ENCODE results near the gene HNF4A.
A peak's percentile ranks its signal among the peaks of the same experiment; 100 is the strongest.

The HNF4A gene

DNA sequence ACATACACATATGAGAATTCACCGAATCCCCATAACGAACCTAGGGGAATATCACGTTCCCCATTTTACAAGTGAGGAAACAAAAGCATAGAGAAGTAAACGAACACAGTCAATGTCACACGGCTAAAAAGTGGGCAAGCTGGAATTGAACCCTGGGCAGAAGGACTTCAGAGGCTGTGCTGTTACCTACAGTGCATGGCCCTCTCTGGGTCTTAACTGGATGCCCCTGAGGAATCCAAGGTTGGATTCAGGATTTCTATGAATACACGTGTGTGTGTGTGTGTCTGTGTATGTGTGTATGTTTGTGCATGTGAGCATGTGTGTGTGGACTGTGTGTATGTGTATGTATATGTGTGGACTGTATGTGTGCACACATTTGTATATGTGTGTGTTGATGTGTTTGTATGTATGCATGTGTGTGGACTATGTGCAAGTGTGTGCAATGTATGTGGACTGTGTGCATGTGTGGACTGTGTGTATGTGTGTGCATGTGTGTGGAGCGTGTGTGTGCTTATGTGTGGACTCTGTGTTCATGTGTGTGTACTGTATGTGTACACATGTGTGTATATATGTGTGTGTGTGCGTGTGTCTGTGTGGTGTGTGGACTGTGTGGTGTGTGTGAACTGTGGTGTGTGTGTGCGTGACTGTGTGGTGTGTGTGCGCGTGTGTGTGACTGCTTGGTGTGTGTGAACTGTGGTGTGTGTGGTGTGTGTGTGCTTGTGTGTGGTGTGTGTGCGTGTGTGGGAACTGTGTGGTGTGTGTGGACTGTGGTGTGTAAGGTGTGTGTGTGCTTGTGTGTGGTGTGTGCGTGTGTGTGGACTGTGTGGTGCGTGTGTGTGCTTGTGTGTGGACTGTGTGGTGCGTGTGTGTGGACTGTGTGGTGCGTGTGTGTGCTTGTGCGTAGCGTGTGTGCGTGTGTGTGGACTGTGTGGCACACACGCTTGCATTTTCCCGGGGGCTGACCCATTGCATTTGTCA lies 49.0 kb downstream of the HNF4A start:
- TF ChIP-seq, protein P1, sequence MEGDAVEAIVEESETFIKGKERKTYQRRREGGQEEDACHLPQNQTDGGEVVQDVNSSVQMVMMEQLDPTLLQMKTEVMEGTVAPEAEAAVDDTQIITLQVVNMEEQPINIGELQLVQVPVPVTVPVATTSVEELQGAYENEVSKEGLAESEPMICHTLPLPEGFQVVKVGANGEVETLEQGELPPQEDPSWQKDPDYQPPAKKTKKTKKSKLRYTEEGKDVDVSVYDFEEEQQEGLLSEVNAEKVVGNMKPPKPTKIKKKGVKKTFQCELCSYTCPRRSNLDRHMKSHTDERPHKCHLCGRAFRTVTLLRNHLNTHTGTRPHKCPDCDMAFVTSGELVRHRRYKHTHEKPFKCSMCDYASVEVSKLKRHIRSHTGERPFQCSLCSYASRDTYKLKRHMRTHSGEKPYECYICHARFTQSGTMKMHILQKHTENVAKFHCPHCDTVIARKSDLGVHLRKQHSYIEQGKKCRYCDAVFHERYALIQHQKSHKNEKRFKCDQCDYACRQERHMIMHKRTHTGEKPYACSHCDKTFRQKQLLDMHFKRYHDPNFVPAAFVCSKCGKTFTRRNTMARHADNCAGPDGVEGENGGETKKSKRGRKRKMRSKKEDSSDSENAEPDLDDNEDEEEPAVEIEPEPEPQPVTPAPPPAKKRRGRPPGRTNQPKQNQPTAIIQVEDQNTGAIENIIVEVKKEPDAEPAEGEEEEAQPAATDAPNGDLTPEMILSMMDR (conservative IDR thresholded peaks at IDR 0.05; ENCODE audit: control insufficient read depth, insufficient read depth, low read depth, low read length): no peak
- no peak overlapping the region for H3K4me3 ChIP-seq (ENCODE audit: control insufficient read depth, low read depth, low read length)
- no peak for DNase-seq (ENCODE audit: low read depth)

DNA sequence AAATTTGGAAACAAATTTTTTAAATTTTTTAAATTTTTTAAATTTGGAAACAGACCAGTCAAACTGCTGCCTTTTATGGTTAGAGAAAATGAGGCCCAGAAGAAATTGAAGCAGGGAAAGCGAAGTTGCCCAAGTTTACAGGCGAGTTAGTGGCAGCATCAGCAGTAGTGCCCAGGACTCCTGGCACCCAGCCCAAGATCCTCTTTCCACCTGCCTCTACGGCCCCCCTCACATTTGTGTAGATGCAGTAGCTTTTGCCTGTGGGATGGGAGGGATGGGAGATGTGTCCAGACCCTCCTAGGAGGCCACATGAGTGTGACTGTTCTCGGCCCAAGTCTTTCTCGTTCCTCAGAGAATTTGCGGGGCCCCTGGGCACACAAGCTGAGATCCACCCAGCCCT lies 49.8 kb downstream of the HNF4A start:
- TF ChIP-seq, protein P1 (conservative IDR thresholded peaks at IDR 0.05; ENCODE audit: control insufficient read depth, insufficient read depth, low read depth, low read length): no peak
- no peak for DNase-seq (ENCODE audit: low read depth)
- no peak overlapping the region for H3K4me3 ChIP-seq (ENCODE audit: control insufficient read depth, low read depth, low read length)

DNA sequence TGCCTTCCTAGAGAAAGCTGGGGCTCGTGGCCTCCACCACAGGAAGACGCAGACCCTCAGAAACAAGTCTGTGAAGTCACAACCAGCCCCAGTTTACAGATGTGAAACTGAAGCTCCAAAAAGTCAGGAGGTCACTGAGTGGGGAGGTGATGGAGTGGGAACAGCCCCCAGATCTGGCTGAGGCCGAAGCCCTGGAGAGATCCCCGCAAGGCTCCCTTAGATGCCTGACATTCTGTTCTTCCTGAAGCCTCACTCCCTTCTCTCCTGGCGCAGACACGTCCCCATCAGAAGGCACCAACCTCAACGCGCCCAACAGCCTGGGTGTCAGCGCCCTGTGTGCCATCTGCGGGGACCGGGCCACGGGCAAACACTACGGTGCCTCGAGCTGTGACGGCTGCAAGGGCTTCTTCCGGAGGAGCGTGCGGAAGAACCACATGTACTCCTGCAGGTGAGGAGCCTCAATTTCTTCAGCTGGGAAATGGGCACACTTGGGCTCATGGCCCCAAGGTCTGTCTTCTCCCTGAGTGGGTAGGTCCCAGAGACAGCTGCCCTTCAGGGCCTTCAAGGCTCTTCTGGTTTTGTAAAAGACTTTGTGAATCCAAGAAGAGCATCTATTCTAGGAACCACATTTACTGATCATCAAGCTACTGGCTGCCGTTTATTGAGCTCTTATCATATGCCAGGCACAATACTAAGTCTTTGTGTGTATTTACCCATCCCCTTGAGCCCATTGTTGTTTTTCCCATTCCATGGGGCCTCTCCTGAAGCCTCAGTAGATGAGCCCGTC lies 50.5 kb downstream of the HNF4A start:
- TF ChIP-seq, protein P1 (conservative IDR thresholded peaks at IDR 0.05; ENCODE audit: control insufficient read depth, insufficient read depth, low read depth, low read length): no peak
- H3K4me3 ChIP-seq (ENCODE audit: control insufficient read depth, low read depth, low read length): no peak overlapping the region
- DNase-seq (ENCODE audit: low read depth): no peak

DNA sequence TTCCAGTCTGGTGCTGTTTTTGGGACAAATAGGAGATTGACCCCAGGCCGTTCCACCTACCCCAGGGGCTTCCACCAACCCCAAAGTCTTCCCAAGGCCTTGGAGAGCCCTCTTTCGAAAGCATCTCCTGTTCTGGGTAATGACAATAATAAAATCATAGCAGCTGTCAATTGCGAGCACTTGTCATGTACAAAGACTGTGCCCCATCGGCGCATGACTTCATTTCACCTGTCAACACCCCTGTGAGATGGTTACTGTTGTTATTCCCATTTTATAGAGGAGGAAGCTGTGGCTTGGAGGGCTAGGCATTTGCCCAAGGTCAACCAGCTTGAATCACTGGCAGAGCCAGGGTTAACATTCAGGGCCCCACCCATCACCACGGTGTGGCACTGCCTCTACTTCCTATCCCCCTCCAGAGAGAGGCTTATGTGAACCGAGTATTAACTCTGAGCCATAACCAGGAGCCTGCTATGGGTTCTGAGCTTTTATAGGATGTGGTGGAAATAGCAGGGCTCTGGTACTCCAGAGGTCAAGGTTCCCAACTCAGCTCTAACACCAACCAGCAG lies 51.2 kb downstream of the HNF4A start:
- no peak overlapping the region for H3K4me3 ChIP-seq (ENCODE audit: control insufficient read depth, low read depth, low read length)
- DNase-seq (ENCODE audit: low read depth): no peak
- TF ChIP-seq, protein P1 (conservative IDR thresholded peaks at IDR 0.05; ENCODE audit: control insufficient read depth, insufficient read depth, low read depth, low read length): no peak

DNA sequence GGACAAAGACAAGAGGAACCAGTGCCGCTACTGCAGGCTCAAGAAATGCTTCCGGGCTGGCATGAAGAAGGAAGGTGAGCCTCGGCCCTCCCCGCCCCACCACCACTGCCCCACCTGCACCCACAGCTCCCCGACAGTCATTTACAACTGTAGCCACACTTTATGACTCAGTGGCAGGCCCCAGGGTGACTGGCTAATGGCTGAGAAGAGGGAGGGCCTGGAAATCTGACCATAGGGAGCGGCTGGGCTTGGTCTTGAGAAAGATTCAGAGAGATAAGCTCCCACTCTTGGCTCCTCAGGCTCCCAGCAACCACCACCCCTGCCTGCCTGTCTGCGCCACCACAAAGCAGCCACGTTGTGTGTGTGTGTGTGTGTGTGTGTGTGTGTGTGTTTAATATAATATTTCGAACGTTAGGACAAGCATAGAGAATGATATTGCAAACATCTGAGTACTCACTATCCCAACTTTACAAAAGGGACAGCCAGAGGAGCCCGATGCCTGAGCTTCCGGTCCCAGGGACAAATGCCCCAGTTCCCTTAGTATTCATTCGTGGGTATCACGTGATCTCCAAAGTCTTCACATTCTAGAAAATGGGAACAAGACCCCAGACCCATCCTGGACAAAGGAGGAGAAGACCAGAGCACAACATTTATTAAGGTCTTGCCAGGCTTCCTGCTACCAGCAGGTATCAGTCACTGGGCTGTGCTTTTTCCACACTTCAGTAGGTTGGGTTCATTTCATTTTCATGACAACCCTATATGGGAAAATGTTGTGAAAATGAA lies 52.1 kb downstream of the HNF4A start:
- H3K4me3 ChIP-seq (ENCODE audit: control insufficient read depth, low read depth, low read length): no peak overlapping the region
- peak; percentile 50 for DNase-seq (ENCODE audit: low read depth)
- TF ChIP-seq, protein P1 (conservative IDR thresholded peaks at IDR 0.05; ENCODE audit: control insufficient read depth, insufficient read depth, low read depth, low read length): no peak

DNA sequence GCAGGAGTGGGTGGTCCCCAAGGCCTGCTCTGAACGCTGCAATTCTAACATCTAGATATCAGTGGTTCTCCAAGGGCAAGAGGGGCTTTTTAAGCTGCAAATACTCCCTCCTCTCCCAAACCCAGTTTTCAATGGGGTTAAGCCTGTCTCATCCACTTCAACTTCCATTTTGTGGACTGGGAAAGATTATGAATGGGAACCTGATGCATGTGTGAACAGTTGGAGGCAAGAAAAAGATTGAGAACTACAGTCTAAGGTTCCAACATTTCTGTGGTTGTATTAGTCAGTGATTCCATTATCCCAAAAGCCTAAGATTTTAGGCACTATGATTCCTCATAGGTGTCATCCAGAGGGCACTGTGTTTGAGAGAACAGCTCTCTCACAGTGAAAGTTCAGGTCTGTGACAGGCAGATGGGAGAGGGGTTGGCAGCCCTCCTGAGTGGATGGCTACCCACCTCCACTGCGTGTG lies 53.7 kb downstream of the HNF4A start:
- peak; percentile 84 for DNase-seq (ENCODE audit: low read depth)

More for the DNA sequence above, 53.7 kb downstream of the HNF4A start:
- no peak overlapping the region for H3K4me3 ChIP-seq (ENCODE audit: control insufficient read depth, low read depth, low read length)
- TF ChIP-seq, protein P1 (conservative IDR thresholded peaks at IDR 0.05; ENCODE audit: control insufficient read depth, insufficient read depth, low read depth, low read length): no peak

All from fibroblast of mammary gland (primary cell).